Measurements from ENCODE around the gene MCOLN1. TPM values are rescaled to one million over a fixed set of nuclear protein-coding genes. Genes with fewer than 3 reads are reported as not detected.
"Not testable (repeated sequence)": the region's sequence is repeated elsewhere in the genome, so short reads cannot be mapped to it uniquely, and the experiment has no call there.

The MCOLN1 gene
- total RNA-seq, 2 experiments from 2014 or later = 7.8 to 18.3 TPM

- no peaks in the 10 kb centered on the region for H3K9me2 ChIP-seq (ENCODE audit: insufficient read depth, low read length)
- H3K4me3 ChIP-seq (ENCODE audit: low read depth, low read length, poor library complexity, severe bottlenecking) = peak within 1 kb of the TSS; percentile 93
- no peaks in the 10 kb centered on the region for H4K20me1 ChIP-seq (ENCODE audit: insufficient read depth, low read length)
- H3K4me2 ChIP-seq (ENCODE audit: low read length) = peak within 1 kb of the TSS; percentile 89
- H3K27ac ChIP-seq (ENCODE audit: low read depth, low read length, poor library complexity, severe bottlenecking) = peak within 1 kb of the TSS; percentile 8
- no peaks in the 10 kb centered on the region for H3K79me2 ChIP-seq (ENCODE audit: insufficient read depth, low read depth, low read length)
- no TSS peak for BruUV-seq (replicated peaks)
- no peaks in the 10 kb centered on the region for H3K9me3 ChIP-seq (ENCODE audit: low read length)
- TF ChIP-seq EZH2phosphoT487 (IDR thresholded peaks at IDR 0.05; ENCODE audit: borderline replicate concordance, low read depth, low read length) (no peak), CTCF (conservative IDR thresholded peaks at IDR 0.05; ENCODE audit: low read length) (no peak)
- peaks cover 13% of the 10 kb centered on the region for H3K4me1 ChIP-seq (ENCODE audit: insufficient read depth, low read length, poor library complexity, severe bottlenecking)
- POLR2A ChIA-PET = interaction anchor here (0.5 to 0.6 kb wide), 3 partner anchors 47 to 466 kb away, joined by 3 to 5 read pairs (median 4); partner anchors contain the start of gene ZNF557
- CTCF ChIA-PET (ENCODE audit: unreplicated experiment) = no interaction called here
- peak; percentile 95 for DNase-seq (ENCODE audit: low spot score)
- intact Hi-C loops (cut with micrococcal nuclease; ENCODE audit: unreplicated experiment) = loop anchor here (1.0 to 10.0 kb wide), 3 partner anchors 13 to 191 kb away; partner anchors contain the start of genes ARHGEF18 and MCOLN1
- H3K36me3 ChIP-seq (ENCODE audit: insufficient read depth, low read length) = peaks cover 15% of the 10 kb centered on the region
- H2AFZ ChIP-seq (ENCODE audit: low read length) = peak within 1 kb of the TSS; percentile 64
Measured at GRCh38 chr19:7535047-7535997, 12.9 kb downstream of the MCOLN1 start, which contains the start of gene PNPLA6. TSS of gene PNPLA6 (plus strand) at chr19:7535717. CDS start at chr19:7535789, 72 bp downstream.

GRCh38 chr19:7535998-7536695 lies 13.7 kb downstream of the MCOLN1 start:
- DNase-seq (ENCODE audit: low spot score) = no peak
- H3K9me2 ChIP-seq (ENCODE audit: insufficient read depth, low read length) = no peaks in the 10 kb centered on the region
- no TSS peak for BruUV-seq (replicated peaks)
- intact Hi-C loops (cut with micrococcal nuclease; ENCODE audit: unreplicated experiment) = loop anchor here (1.0 to 10.0 kb wide), 3 partner anchors 14 to 191 kb away; partner anchors contain the start of genes ARHGEF18 and MCOLN1
- peaks cover 17% of the 10 kb centered on the region for H3K36me3 ChIP-seq (ENCODE audit: insufficient read depth, low read length)
- POLR2A ChIA-PET = interaction anchor here (0.7 kb wide), 1 partner anchor 139 kb away, joined by 7 read pairs; no protein-coding TSS in a partner anchor
- no peaks in the 10 kb centered on the region for H4K20me1 ChIP-seq (ENCODE audit: insufficient read depth, low read length)
- no peaks in the 10 kb centered on the region for H3K9me3 ChIP-seq (ENCODE audit: low read length)
- H3K79me2 ChIP-seq (ENCODE audit: insufficient read depth, low read depth, low read length) = no peaks in the 10 kb centered on the region
- H3K4me3 ChIP-seq (ENCODE audit: low read depth, low read length, poor library complexity, severe bottlenecking) = peak overlapping the region; percentile 93
- CTCF ChIA-PET (ENCODE audit: unreplicated experiment) = no interaction called here
- H3K4me2 ChIP-seq (ENCODE audit: low read length) = peak overlapping the region; percentile 89
- H3K27ac ChIP-seq (ENCODE audit: low read depth, low read length, poor library complexity, severe bottlenecking) = no peak overlapping the region
- peak overlapping the region; percentile 64 for H2AFZ ChIP-seq (ENCODE audit: low read length)
- H3K4me1 ChIP-seq (ENCODE audit: insufficient read depth, low read length, poor library complexity, severe bottlenecking) = peaks cover 13% of the 10 kb centered on the region
- TF ChIP-seq EZH2phosphoT487 (IDR thresholded peaks at IDR 0.05; ENCODE audit: borderline replicate concordance, low read depth, low read length) = no peak
- TF ChIP-seq CTCF (conservative IDR thresholded peaks at IDR 0.05; ENCODE audit: low read length) = no peak

GRCh38 chr19:7538990-7539389 lies 16.6 kb downstream of the MCOLN1 start:
- peaks cover 32% of the 10 kb centered on the region for H3K36me3 ChIP-seq (ENCODE audit: insufficient read depth, low read length)
- H3K4me3 ChIP-seq (ENCODE audit: low read depth, low read length, poor library complexity, severe bottlenecking); POLR2A ChIA-PET; BruUV-seq (replicated peaks); H3K79me2 ChIP-seq (ENCODE audit: insufficient read depth, low read depth, low read length); H3K9me2 ChIP-seq (ENCODE audit: insufficient read depth, low read length); H3K4me2 ChIP-seq (ENCODE audit: low read length); H4K20me1 ChIP-seq (ENCODE audit: insufficient read depth, low read length); H2AFZ ChIP-seq (ENCODE audit: low read length); H3K9me3 ChIP-seq (ENCODE audit: low read length); H3K4me1 ChIP-seq (ENCODE audit: insufficient read depth, low read length, poor library complexity, severe bottlenecking); DNase-seq (ENCODE audit: low spot score); CTCF ChIA-PET (ENCODE audit: unreplicated experiment); H3K27ac ChIP-seq (ENCODE audit: low read depth, low read length, poor library complexity, severe bottlenecking): not testable (repeated sequence)
- intact Hi-C loops (cut with micrococcal nuclease; ENCODE audit: unreplicated experiment) = loop anchor here (10.0 kb wide), 1 partner anchor 194 kb away; the partner anchor contains the start of gene ARHGEF18

Data from OCI-LY7 (cell line).